NCI-H510A (cell line): ENCODE measurements around the gene TMEM54.

Source experiments
- DNase-seq: peaks from one replicate; lab custom pipeline; 2025; lab: John Stamatoyannopoulos, UW

The TMEM54 gene

GRCh38 chr1:32864375-32865019, 36.7 kb downstream of the TMEM54 start:
- DNase-seq = no peak

GRCh38 chr1:32863881-32864245, 37.3 kb downstream of the TMEM54 start:
- no peak for DNase-seq

- no peak for DNase-seq
Measured at GRCh38 chr1:32863218-32863880, 37.8 kb downstream of the TMEM54 start.

- no peak for DNase-seq
Measured at GRCh38 chr1:32861904-32862695, 39.1 kb downstream of the TMEM54 start.

- DNase-seq = no peak
Measured at GRCh38 chr1:32860566-32860965, 40.6 kb downstream of the TMEM54 start.

- DNase-seq = no peak
Measured at GRCh38 chr1:32859915-32860314, 41.3 kb downstream of the TMEM54 start.

- DNase-seq = no peak
Measured at GRCh38 chr1:32858791-32859190, 42.4 kb downstream of the TMEM54 start.

- DNase-seq = no peak
Measured at GRCh38 chr1:32858136-32858535, 43.1 kb downstream of the TMEM54 start.

- DNase-seq = no peak
Measured at GRCh38 chr1:32855861-32856617, 45.1 kb downstream of the TMEM54 start.

GRCh38 chr1:32848354-32849063, 52.7 kb downstream of the TMEM54 start:
- no peak for DNase-seq
